Ramos (cell line): ENCODE results near the gene FNIP2.
"Not testable (repeated sequence)": the region's sequence is repeated elsewhere in the genome, so short reads cannot be mapped to it uniquely, and the experiment has no call there.

Experiments used
- in situ Hi-C: fragments of 300-500 bp; cut with MboI; formaldehyde crosslinking; loops from one replicate; pipeline ENCODE4 v1.14.3; 2022; ENCODE audit warnings: low sequenced_read_pairs; ENCODE audit not compliant: unreplicated experiment

The FNIP2 gene

DNA sequence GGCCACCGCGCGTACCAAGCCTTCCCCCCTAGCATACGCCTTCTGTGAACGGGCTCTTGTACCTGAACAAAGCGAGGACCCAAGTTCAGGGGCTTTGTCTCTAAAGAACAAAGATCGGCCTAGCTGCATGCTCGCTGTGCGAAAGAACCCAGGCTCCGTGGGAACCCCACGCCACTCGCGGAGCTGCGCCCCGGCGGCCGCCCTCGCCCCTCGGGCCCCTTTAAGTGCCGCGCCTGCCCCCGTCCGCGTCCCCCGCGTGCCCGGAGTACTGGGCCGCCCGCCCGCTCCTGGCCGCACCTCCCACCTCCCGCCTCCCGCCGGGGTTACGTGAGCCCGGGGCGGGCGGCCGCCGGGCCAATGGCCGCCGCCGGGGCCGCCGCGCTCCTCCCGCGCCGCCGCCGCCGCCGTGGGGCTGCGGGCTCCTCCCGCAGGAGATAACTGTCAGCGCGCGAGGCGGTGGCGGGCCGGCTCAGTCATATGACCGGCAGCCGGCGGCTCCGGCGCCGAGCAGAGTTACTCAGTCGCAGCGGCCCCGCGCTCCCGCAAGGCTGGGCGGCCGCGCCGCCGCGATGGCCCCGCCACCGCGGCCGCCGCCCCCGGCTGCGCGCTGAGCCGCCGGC, at the start of gene FNIP2:
TSS of gene FNIP2 (plus strand) at position 472 of the 620 bp plus-strand sequence. CDS start 187 bp downstream, outside the sequence.
- in situ Hi-C loops = no loop called here

DNA sequence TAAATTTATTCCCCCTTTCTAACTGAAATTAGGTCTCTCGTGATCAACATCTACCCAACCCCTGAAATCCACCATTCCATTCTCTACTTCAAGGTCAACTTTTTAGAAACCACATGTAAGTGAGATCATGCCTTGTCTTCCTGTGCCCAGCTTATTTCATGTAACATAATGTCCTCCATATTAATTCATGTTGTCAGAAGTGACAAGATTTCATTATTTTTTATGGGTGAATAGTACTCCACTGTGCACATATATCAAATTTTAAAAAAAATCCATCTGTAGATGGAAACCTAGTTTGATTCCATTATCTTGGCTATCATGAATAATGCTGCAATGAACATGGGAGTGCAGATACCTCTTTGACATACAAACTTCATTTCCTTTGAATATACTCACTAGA, 47.1 kb upstream of the FNIP2 start:
- in situ Hi-C loops = no loop called here

DNA sequence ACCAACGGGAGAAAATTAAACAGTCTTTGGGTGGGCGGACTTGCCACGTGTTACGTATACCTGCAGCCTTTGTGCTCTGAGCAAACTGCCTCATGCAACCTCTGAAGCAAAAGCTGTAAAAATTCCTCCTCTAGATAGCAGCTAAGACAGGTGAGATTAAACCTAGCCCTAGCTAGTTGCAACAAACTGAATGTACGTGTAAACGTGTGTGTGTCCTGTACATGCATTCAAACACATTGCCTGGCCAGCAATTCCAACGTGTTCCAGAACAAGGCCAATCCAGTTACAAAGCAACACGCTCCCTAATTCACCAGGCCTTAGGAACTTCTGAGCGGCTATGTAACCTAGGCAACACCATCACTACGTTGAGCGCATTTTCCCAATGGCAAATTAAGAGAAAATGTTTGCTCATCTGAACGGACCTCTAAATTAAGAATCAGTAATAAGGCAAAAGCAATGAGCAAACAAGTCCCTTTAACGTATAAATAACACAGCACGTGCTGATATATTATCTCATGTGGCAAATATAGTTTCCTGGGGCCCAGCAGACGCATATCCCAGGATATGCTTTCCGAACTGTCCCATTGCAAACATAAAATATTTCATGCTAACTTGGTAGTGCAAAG, 46.4 kb upstream of the FNIP2 start:
- in situ Hi-C loops = no loop called here

DNA sequence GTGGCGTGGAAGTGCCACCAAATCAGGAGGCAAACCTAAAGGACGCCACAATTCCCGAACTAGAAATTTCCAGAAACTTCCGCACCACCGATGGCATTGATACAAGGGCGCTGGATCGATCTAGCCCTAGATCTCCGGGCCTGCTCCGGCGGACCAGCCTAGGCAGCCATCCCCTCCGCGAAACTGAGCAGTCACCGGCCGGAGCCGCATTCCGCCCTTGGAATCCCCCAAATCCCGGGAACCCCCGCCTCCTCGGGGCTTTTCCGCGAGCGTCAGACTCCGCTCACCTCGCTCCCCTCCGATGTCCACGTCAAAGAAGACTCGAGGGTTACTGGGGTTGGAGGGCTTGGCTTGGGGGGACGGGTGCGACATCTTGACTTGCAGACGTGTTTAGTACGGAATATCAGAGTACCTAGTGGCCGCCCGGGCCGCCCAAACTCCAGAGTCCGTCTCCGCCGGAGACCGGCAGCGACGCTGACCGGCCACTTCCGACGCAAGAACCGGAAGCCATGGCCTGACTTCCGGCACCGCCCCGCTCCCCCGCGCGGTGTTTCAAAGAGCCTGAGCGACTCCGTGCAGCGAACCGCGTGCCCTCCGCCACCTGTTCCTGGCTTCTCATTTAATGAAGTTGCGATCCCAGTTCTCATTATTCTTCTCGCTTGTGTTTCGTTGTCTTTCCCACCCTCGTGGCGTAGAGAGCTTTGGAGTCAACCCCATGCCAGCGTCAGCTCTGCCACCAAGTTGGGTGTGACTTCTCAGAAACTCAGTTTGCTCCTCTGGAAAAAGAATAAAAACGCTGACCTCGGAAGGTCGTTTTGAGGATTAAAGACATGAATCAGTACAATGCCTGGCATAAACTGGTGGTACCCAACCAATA, 45.7 kb upstream of the FNIP2 start, which contains the start of gene PPID:
TSS of gene PPID (minus strand) at position 480 of the 877 bp plus-strand sequence. CDS start at position 372, 108 bp downstream.
- in situ Hi-C loops = no loop called here

DNA sequence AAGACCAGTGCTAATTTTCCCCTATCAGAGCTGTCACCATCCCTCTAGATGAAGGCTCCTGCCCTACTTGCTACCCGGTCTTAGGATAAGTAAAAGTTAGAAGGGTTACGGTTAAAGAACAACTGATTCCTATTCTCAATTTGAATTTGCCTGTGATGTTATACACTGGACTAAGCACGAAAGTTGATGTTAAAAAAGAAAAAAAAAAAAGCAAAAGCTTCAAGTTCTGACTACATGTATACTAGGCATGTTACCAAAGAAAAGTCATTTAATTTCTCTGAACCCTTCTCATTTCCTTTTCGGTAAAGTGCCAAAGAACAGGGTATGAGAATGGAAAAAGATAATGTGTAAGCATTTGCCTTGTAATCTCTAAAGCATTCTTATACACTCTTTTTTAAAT, 44.2 kb upstream of the FNIP2 start:
- in situ Hi-C loops = loop anchor here (25.0 kb wide), 1 partner anchor 713 kb away; no protein-coding TSS in a partner anchor

DNA sequence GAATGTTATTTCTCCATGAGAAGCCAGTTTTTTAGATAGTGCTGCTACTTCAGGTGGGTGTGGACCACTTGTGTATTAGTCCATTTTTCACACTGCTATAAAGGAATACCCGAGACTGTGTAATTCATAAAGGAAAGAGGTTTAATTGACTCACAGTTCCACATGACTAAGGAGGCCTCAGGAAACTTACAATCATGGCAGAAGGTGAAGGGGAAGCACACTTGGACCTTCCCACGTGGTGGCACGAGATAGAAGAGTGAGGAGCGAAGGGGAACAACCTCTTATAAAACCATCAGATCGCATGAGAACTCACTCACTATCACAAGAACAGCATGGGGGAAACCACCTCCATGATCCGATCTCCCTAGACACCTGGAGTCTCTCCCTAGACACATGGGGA, 42.2 kb upstream of the FNIP2 start:
- in situ Hi-C loops = loop anchor here (25.0 kb wide), 1 partner anchor 711 kb away; no protein-coding TSS in a partner anchor

DNA sequence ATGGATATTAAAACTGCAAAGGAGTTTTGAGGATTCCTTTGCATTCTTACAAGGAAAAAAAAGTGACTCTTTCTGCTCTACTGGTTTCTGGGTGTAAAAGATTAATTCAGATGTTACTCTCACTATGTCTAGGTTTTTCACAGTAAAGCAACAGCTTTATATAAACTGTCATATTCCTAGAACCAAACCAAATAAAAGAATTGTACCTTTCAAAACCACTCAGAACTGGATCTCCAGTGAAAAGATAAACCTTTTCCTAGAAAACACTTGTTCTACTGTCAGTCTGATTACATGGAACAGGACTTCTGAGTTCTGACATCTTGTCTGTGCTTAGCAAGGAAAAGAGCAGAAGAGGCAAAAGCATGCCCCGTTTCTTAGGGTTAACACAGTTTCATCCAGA, 40.6 kb upstream of the FNIP2 start:
- in situ Hi-C loops = loop anchor here (25.0 kb wide), 1 partner anchor 709 kb away; no protein-coding TSS in a partner anchor

DNA sequence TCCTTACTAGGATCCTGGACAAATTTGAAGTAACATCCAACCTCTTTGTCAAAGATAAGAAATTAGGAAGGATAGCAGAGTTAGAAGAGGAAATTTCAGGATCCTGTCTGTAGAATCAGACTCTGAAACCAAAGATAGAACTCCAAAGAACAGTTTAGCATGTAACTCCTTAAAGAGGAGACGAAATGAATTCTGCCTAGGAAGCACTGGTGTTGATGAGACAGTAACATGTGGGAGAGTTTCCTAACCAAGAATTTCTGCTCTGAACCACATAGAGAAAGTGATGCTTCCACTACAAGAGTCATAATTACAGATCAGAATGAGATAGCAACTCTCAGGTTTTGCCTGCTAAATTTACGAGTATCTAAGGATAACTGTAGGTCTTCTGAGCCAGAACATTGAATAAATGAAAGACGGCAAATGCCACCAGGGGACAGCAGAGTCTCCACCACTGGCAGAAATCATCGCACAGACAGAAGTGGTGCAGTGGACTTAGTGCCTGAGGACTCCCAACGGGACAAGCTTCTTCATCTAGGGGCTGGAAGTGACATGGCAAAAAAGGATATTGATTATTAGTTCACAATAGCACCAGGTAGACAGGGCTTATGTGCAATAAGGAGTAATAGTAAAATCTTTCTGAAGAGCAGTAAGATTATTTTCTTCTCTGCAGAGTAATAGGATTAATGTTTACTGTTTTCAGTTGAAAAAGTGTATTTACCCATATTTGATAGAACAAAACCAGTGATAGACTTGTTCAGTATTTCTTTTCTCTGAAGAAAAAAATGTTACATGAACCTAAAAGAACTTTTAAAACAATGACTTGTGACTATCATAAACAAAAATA, 38.9 kb upstream of the FNIP2 start:
- in situ Hi-C loops = loop anchor here (25.0 kb wide), 1 partner anchor 707 kb away; no protein-coding TSS in a partner anchor

DNA sequence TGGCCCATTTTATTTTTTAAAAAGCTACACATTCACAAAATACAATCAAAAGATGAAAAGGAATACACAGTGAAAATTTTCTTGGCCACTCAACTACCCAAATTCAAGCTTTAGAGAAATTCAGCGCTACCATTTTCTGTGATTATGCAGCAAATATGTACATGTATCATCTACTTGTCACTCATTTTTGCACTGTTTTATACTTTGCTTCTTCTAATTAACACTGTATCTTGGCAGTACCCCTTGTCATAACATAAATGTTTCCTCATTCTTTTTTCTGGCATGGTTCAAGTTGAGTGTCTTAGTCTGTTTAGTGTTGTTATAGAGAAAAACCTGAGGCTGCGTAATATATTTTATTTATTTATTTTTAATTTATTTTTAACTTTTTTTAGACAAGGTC, 30.0 kb upstream of the FNIP2 start:
- in situ Hi-C loops = loop anchor here (25.0 kb wide), 1 partner anchor 698 kb away; no protein-coding TSS in a partner anchor

DNA sequence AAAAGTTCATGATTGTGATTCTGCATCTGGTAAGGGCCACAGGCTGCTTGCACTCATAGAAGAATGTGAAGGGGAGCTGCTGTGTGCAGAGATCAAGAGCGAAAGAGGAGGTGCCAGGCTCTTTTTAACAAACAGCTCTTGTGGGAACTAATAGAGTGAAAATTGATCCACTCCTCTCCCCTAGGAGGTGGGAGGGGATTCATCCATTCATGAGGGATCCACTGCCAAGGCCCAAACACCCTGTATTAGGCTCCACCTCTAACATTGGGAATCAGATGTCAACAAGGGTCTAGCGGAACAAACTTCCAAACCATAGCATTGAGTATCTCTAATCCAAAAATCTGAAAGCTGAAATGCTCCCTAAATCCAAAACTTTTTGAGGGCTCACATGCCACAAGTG, 29.2 kb upstream of the FNIP2 start:
- in situ Hi-C loops = loop anchor here (25.0 kb wide), 1 partner anchor 698 kb away; no protein-coding TSS in a partner anchor

DNA sequence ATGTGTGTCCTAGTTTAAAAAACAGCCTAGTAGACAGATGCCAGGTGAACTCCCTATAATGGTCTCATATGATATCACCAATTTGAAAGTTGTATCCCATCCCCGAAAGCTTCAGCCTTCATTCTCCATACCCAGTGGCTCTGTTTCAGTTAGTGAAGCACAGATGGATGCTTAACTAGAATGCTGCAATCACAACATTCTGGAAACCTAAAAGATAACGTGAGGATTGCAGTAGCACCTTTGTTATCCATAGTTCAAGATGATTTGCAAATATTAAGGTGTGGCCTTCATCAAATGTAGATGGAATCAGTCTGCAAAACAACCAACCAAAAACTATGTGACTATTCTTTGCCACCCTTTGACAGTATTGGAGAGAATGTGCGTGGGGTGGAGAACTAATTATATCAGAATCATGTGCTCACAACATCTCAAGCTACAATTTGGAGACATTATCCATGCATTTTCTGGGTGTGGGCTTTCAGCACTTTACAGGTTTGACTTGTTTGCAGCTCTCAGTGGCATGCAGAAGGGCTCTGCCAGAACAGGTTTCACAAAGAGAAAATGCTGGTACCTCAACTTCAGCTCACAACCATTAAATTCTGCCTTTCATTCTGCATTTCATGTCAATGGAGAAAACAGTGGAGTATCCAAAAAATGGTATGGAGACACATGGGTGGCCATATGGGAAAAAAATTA, 27.4 kb upstream of the FNIP2 start:
- in situ Hi-C loops = loop anchor here (25.0 kb wide), 1 partner anchor 696 kb away; no protein-coding TSS in a partner anchor

DNA sequence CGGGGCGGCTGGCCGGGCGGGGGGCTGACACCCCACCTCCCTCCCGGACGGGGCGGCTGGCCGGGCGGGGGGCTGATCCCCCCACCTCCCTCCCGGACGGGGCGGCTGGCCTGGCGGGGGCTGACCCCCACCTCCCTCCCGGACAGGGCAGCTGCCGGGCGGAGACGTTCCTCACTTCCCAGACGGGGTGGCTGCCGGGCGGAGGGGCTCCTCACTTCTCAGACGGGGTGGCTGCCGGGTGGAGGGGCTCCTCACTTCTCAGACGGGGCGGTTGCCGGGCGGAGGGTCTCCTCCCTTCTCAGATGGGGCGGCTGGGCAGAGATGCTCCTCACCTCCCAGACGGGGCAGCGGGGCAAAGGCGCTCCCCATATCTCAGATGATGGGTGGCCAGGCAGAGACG, 22.3 kb upstream of the FNIP2 start:
- in situ Hi-C loops = loop anchor here (25.0 kb wide), 1 partner anchor 691 kb away; no protein-coding TSS in a partner anchor

DNA sequence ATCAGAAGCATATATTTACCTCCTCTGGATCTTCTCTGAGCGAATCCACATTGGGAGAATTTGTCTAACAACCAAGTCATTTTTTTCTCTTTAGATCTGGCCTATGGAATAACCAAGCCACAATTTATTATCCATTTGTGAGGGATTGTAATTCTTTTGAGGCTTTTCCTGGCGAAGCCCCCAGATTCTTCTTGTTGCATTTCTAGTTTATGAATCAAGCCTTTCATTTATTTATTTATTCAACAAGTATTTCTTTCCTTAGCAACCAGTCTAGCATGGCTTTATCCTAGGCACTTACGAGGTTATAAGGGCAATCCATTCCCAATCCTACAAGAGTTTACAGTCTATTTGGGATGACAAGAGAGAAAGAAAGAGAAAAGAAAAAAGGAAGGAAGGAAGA, 18.4 kb upstream of the FNIP2 start:
- in situ Hi-C loops = no loop called here

DNA sequence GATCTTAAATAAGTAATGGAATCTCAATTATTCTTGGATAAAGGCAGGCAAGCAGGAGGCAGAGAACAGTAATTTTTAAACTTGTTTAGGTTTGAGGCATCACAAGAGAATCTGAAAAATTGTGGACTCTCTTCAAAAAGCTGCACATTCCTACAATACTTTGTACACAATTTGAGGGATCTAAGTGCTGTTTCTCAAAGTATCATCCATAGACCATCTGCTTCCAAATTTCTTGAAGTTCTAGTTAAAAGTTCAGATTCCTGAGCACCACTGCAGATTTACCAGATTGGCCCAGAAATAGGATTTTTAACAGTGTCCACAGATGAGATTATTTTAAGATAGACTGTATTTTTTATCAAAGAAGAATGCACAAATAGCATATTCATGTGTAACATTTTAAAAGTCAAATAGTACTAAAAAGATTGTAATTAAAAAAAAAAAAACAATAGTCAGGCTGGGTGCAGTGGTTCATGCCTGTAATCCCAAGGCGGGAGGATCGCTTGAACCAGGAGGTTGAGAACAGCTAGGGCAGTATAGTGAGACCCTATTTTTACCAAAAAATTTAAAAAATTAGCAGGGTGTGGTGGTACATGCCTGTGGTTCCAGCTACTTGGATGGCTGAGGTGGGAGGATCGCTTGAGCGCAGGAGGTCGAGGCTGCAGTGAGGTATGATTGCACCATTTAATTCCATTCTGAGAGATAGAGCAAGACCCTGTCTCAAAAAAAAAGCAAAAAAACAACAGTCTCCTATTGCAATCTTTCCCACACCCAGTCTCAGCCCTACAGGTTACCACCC, 14.2 kb upstream of the FNIP2 start:
- in situ Hi-C loops = no loop called here

DNA sequence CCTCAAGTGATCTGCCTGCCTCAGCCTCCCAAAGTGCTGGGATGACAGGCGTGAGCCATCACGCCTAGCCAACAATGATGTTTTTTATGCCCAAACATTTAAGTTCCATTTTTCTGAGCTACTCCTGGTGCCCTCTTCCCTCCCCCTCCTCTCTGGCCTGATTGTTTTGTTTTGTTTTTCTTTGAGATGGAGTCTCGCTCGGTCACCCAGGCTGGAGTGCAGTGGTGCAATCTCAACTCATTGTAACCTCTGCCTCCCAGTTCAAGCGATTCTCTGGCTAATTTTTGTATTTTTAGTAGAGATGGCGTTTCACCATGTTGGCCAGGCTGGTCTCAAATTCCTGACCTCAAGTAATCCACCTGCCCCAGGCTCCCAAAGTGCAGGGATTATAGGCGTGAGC, 13.0 kb upstream of the FNIP2 start:
- in situ Hi-C loops = not testable (repeated sequence)

DNA sequence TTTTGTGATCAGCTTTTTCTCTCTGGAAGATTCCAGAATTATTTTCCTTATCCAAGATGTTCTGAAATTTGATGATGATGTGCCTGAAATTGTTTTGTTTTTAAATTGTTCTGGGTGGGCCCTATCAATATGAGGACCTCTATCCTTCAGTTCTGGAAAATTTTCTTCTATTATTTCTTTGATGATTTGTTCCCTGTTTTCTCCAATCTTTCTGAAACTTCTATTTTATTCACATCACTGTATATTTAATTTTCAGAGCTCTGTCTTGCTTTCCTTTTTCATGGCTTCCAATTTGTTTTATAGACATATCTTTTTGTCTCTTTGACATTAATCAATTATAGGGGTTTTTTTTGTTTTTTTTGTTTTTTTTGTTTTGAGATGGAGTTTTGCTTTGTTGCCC, 12.2 kb upstream of the FNIP2 start:
- in situ Hi-C loops = no loop called here

DNA sequence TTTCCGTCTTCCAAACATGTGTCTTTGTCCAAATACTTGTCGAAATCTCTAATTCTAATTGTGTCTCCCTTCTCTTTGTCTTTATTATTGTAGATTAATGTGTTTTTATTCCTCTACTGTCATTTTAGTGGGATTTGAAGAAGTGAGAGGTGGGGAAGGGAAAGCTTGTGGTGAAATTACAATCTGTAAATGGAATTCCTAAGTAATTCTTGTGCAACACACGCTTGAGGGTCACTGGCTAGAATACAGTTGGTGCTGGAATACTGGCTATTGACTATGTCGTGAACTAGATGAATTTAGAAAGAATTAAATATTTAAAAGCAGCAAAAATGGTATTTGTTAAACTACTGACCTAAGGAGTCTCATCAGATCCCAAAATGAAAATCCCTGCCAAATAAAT, 10.7 kb upstream of the FNIP2 start:
- in situ Hi-C loops = no loop called here

DNA sequence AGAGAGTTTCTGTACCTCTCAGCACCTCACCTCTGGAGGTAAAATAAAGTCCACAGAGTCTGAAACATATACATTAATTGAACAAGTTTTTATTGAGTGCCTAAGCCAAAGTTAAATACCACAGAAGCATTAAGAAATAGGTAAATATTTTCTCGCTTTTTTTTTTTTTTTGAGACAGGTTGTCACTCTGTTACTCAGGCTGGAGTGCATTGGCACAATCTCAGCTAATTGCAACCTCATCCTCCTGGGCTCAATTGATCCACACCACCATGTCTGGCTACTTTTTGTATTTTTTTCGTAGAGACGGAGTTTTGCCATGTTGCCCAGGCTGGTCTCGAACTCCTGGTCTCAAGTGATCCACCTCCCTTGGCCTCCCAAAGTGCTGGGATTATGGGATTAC, 10.1 kb upstream of the FNIP2 start:
- in situ Hi-C loops = no loop called here
